HEK293 (cell line): ENCODE measurements around the gene UBA3.

Experiments used
- BCL11A ChIP-seq: fragments of 450-650 bp; formaldehyde crosslinking; IDR thresholded peaks from 2 replicates; pipeline ENCODE4 v1.5.1; 2016; ENCODE audit warnings: low read depth, missing biosample characterization, missing genetic modification characterization
- GFI1B ChIP-seq: fragments of 450-650 bp; formaldehyde crosslinking; IDR thresholded peaks from 2 replicates; pipeline ENCODE4 v1.5.1; 2016; ENCODE audit warnings: missing biosample characterization, missing genetic modification characterization
- GLIS1 ChIP-seq: fragments of 450-650 bp; formaldehyde crosslinking; IDR thresholded peaks from 2 replicates; pipeline ENCODE4 v1.5.1; 2016; ENCODE audit warnings: missing biosample characterization, missing genetic modification characterization
- KLF8 ChIP-seq: fragments of 450-650 bp; formaldehyde crosslinking; IDR thresholded peaks from 2 replicates; pipeline ENCODE4 v1.5.1; 2016; ENCODE audit warnings: missing biosample characterization, missing genetic modification characterization
- KLF9 ChIP-seq: fragments of 450-650 bp; formaldehyde crosslinking; IDR thresholded peaks from 2 replicates; pipeline ENCODE4 v1.5.1; 2016; ENCODE audit warnings: missing biosample characterization, missing genetic modification characterization, low read depth
- PRDM1 ChIP-seq: fragments of 450-650 bp; formaldehyde crosslinking; IDR thresholded peaks from 2 replicates; pipeline ENCODE4; 2016; ENCODE audit warnings: missing biosample characterization, missing genetic modification characterization
- WT1 ChIP-seq: fragments of 450-650 bp; formaldehyde crosslinking; IDR thresholded peaks from 2 replicates; pipeline ENCODE4 v1.5.1; 2016; ENCODE audit warnings: missing biosample characterization, missing genetic modification characterization
- YY2 ChIP-seq: fragments of 450-650 bp; formaldehyde crosslinking; IDR thresholded peaks from 2 replicates; pipeline ENCODE4 v1.5.1; 2016; ENCODE audit warnings: missing biosample characterization, missing genetic modification characterization
- ZBTB48 ChIP-seq: fragments of 450-650 bp; formaldehyde crosslinking; IDR thresholded peaks from 2 replicates; pipeline ENCODE4 v1.5.1; 2016; ENCODE audit warnings: missing biosample characterization, missing genetic modification characterization
- ZBTB8A ChIP-seq: fragments of 450-650 bp; formaldehyde crosslinking; IDR thresholded peaks from 2 replicates; pipeline ENCODE4 v1.5.1; 2016; ENCODE audit warnings: missing biosample characterization, missing genetic modification characterization
- ZEB2 ChIP-seq: fragments of 450-650 bp; formaldehyde crosslinking; IDR thresholded peaks from 2 replicates; pipeline ENCODE4 v1.5.1; 2016; ENCODE audit warnings: missing biosample characterization, missing genetic modification characterization
- ZNF184 ChIP-seq: fragments of 450-650 bp; IDR thresholded peaks from 2 replicates; pipeline ENCODE4 v1.5.1; 2018; ENCODE audit warnings: missing biosample characterization, mild to moderate bottlenecking, missing genetic modification characterization
- ZNF501 ChIP-seq: fragments of 450-650 bp; formaldehyde crosslinking; IDR thresholded peaks from 2 replicates; pipeline ENCODE4 v1.5.1; 2016; ENCODE audit warnings: missing biosample characterization, missing genetic modification characterization
- ZNF558 ChIP-seq: fragments of 450-650 bp; formaldehyde crosslinking; IDR thresholded peaks from 2 replicates; pipeline ENCODE4 v1.5.1; 2016; ENCODE audit warnings: missing biosample characterization, missing genetic modification characterization
- ZNF600 ChIP-seq: fragments of 450-650 bp; formaldehyde crosslinking; IDR thresholded peaks from 2 replicates; pipeline ENCODE4 v1.5.1; 2016; ENCODE audit warnings: missing biosample characterization, missing genetic modification characterization
- ZNF837 ChIP-seq: fragments of 450-650 bp; formaldehyde crosslinking; IDR thresholded peaks from 2 replicates; pipeline ENCODE4 v1.5.1; 2016; ENCODE audit warnings: missing biosample characterization, missing genetic modification characterization
- ZSCAN16 ChIP-seq: fragments of 450-650 bp; formaldehyde crosslinking; IDR thresholded peaks from 2 replicates; pipeline ENCODE4 v1.5.1; 2016; ENCODE audit warnings: missing biosample characterization, missing genetic modification characterization
- ZXDB ChIP-seq: fragments of 450-650 bp; formaldehyde crosslinking; IDR thresholded peaks from 2 replicates; pipeline ENCODE4 v1.5.1; 2016; ENCODE audit warnings: missing biosample characterization, missing genetic modification characterization
- TF ChIP-seq, protein P1 (sequence below): fragments of 450-650 bp; formaldehyde crosslinking; IDR thresholded peaks from 2 replicates; pipeline ENCODE4 v1.5.1; 2017; ENCODE audit warnings: missing biosample characterization, missing genetic modification characterization
- TF ChIP-seq, protein P2 (sequence below): fragments of 450-650 bp; formaldehyde crosslinking; IDR thresholded peaks from 2 replicates; pipeline ENCODE4 v1.5.1; 2016; ENCODE audit warnings: missing biosample characterization, missing genetic modification characterization
- TF ChIP-seq, protein P3 (sequence below): fragments of 450-650 bp; IDR thresholded peaks from 2 replicates; pipeline ENCODE4 v1.5.1; 2018; ENCODE audit warnings: missing biosample characterization, mild to moderate bottlenecking, missing genetic modification characterization
- TF ChIP-seq, protein P4 (sequence below): fragments of 450-650 bp; formaldehyde crosslinking; IDR thresholded peaks from 2 replicates; pipeline ENCODE4 v1.5.1; 2016; ENCODE audit warnings: missing biosample characterization, missing genetic modification characterization
- TF ChIP-seq, protein P5 (sequence below): fragments of 450-650 bp; formaldehyde crosslinking; IDR thresholded peaks from 2 replicates; pipeline ENCODE4 v1.5.1; 2016; ENCODE audit warnings: missing biosample characterization, missing genetic modification characterization
- TF ChIP-seq, protein P6 (sequence below): fragments of 450-650 bp; formaldehyde crosslinking; IDR thresholded peaks from 2 replicates; pipeline ENCODE4 v1.5.1; 2016; ENCODE audit warnings: missing biosample characterization, missing genetic modification characterization

Gene UBA3

DNA sequence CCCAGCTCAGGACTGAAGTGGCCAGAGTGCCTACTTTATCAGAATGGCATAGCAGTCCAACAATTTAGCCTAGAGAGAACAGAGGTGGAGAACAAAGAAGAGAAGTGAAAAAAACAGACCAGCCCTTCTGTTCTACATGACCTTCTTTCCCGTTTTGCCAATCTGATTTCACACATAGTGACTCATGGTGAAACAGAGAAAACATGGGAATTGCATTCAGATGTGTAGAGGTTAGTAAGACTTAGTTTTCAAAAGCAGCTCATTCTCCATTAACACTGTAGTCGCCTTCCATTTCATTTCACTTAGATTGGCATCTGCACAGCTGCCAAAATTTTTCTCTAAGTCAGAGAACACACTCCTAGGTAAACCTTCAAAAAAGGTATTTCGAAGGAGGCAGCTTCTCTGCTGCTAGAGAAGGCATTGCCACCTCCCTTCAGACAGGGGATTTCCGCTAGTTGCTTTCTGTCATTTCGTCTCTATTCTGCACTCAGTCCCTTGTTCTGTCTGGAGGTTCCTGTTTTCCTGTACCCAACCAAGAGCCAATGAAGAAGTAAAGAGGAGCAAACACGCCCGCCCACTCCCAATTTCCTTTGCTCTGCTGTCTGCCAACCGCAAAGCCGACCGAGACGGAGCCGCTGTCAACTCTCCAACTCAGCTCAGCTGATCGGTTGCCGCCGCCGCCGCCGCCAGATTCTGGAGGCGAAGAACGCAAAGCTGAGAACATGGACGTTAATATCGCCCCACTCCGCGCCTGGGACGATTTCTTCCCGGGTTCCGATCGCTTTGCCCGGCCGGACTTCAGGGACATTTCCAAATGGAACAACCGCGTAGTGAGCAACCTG lies 4.4 kb upstream of the UBA3 start, which contains the start of gene ARL6IP5 (continued):
- TF ChIP-seq, protein P1, sequence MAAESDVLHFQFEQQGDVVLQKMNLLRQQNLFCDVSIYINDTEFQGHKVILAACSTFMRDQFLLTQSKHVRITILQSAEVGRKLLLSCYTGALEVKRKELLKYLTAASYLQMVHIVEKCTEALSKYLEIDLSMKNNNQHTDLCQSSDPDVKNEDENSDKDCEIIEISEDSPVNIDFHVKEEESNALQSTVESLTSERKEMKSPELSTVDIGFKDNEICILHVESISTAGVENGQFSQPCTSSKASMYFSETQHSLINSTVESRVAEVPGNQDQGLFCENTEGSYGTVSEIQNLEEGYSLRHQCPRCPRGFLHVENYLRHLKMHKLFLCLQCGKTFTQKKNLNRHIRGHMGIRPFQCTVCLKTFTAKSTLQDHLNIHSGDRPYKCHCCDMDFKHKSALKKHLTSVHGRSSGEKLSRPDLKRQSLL, result 0 out of 2 replicates have a peak, but pooled peaks have one; percentile 12
- TF ChIP-seq ZSCAN16 (tag by site-specific recombination) (0 out of 2 replicates have a peak, but pooled peaks have one; percentile 17), KLF8 (tag by site-specific recombination) (0 out of 2 replicates have a peak, but pooled peaks have one; percentile 33), ZNF558 (tag by site-specific recombination) (0 out of 2 replicates have a peak, but pooled peaks have one; percentile 27), ZNF501 (tag by site-specific recombination) (0 out of 2 replicates have a peak, but pooled peaks have one; percentile 19), ZNF600 (peak; percentile 55; the same call in 1 of the 2 replicates), BCL11A (tag by site-specific recombination) (no peak), PRDM1 (peak; percentile 63), ZNF184 (tag by site-specific recombination) (0 out of 2 replicates have a peak, but pooled peaks have one; percentile 35), ZBTB48 (tag by site-specific recombination) (peak; percentile 74; the same call in 1 of the 2 replicates), ZNF837 (tag by site-specific recombination) (no peak), ZEB2 (tag by site-specific recombination) (peak; percentile 50; the same call in 1 of the 2 replicates), YY2 (tag by site-specific recombination) (peak; percentile 38; the same call in 1 of the 2 replicates), WT1 (0 out of 2 replicates have a peak, but pooled peaks have one; percentile 8), ZBTB8A (tag by site-specific recombination) (no peak; the same call in 1 of the 2 replicates), ZXDB (tag by site-specific recombination) (peak; percentile 41), GFI1B (tag by site-specific recombination) (no peak), KLF9 (tag by site-specific recombination) (peak; percentile 7; the same call in 1 of the 2 replicates), GLIS1 (tag by site-specific recombination) (no peak)
- TF ChIP-seq, protein P2, sequence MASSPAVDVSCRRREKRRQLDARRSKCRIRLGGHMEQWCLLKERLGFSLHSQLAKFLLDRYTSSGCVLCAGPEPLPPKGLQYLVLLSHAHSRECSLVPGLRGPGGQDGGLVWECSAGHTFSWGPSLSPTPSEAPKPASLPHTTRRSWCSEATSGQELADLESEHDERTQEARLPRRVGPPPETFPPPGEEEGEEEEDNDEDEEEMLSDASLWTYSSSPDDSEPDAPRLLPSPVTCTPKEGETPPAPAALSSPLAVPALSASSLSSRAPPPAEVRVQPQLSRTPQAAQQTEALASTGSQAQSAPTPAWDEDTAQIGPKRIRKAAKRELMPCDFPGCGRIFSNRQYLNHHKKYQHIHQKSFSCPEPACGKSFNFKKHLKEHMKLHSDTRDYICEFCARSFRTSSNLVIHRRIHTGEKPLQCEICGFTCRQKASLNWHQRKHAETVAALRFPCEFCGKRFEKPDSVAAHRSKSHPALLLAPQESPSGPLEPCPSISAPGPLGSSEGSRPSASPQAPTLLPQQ, result peak; percentile 77
- TF ChIP-seq, protein P3, sequence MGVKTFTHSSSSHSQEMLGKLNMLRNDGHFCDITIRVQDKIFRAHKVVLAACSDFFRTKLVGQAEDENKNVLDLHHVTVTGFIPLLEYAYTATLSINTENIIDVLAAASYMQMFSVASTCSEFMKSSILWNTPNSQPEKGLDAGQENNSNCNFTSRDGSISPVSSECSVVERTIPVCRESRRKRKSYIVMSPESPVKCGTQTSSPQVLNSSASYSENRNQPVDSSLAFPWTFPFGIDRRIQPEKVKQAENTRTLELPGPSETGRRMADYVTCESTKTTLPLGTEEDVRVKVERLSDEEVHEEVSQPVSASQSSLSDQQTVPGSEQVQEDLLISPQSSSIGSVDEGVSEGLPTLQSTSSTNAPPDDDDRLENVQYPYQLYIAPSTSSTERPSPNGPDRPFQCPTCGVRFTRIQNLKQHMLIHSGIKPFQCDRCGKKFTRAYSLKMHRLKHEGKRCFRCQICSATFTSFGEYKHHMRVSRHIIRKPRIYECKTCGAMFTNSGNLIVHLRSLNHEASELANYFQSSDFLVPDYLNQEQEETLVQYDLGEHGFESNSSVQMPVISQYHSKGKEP (tag by site-specific recombination), result peak; percentile 31; the same call in 1 of the 2 replicates
- TF ChIP-seq, protein P4, sequence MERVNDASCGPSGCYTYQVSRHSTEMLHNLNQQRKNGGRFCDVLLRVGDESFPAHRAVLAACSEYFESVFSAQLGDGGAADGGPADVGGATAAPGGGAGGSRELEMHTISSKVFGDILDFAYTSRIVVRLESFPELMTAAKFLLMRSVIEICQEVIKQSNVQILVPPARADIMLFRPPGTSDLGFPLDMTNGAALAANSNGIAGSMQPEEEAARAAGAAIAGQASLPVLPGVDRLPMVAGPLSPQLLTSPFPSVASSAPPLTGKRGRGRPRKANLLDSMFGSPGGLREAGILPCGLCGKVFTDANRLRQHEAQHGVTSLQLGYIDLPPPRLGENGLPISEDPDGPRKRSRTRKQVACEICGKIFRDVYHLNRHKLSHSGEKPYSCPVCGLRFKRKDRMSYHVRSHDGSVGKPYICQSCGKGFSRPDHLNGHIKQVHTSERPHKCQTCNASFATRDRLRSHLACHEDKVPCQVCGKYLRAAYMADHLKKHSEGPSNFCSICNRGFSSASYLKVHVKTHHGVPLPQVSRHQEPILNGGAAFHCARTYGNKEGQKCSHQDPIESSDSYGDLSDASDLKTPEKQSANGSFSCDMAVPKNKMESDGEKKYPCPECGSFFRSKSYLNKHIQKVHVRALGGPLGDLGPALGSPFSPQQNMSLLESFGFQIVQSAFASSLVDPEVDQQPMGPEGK (tag by site-specific recombination), result 0 out of 2 replicates have a peak, but pooled peaks have one; percentile 12
- TF ChIP-seq, protein P5, sequence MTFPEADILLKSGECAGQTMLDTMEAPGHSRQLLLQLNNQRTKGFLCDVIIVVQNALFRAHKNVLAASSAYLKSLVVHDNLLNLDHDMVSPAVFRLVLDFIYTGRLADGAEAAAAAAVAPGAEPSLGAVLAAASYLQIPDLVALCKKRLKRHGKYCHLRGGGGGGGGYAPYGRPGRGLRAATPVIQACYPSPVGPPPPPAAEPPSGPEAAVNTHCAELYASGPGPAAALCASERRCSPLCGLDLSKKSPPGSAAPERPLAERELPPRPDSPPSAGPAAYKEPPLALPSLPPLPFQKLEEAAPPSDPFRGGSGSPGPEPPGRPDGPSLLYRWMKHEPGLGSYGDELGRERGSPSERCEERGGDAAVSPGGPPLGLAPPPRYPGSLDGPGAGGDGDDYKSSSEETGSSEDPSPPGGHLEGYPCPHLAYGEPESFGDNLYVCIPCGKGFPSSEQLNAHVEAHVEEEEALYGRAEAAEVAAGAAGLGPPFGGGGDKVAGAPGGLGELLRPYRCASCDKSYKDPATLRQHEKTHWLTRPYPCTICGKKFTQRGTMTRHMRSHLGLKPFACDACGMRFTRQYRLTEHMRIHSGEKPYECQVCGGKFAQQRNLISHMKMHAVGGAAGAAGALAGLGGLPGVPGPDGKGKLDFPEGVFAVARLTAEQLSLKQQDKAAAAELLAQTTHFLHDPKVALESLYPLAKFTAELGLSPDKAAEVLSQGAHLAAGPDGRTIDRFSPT (tag by site-specific recombination), result 0 out of 2 replicates have a peak, but pooled peaks have one; percentile 15
- TF ChIP-seq, protein P6, sequence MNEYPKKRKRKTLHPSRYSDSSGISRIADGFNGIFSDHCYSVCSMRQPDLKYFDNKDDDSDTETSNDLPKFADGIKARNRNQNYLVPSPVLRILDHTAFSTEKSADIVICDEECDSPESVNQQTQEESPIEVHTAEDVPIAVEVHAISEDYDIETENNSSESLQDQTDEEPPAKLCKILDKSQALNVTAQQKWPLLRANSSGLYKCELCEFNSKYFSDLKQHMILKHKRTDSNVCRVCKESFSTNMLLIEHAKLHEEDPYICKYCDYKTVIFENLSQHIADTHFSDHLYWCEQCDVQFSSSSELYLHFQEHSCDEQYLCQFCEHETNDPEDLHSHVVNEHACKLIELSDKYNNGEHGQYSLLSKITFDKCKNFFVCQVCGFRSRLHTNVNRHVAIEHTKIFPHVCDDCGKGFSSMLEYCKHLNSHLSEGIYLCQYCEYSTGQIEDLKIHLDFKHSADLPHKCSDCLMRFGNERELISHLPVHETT (tag by site-specific recombination), result peak; percentile 64
